ENCODE results near the gene FCRLA.
A peak's percentile ranks its signal among the peaks of the same experiment; 100 is the strongest.

The FCRLA gene

GRCh38 chr1:161731981-161732718, 25.1 kb downstream of the FCRLA start:
- DNase-seq (ENCODE audit: low read depth in 2 of 2), result no peak

- no peak for DNase-seq (ENCODE audit: low read depth in 2 of 2)
Observed at GRCh38 chr1:161733526-161733925, 26.5 kb downstream of the FCRLA start.

- no peak for DNase-seq (ENCODE audit: low read depth in 2 of 2)
Observed at GRCh38 chr1:161735837-161736236, 28.8 kb downstream of the FCRLA start.

- no peak for DNase-seq (ENCODE audit: low read depth in 2 of 2)
Observed at GRCh38 chr1:161736335-161736969, 29.4 kb downstream of the FCRLA start.

- DNase-seq (ENCODE audit: low read depth in 2 of 2), result no peak
Observed at GRCh38 chr1:161737625-161738024, 30.6 kb downstream of the FCRLA start.

- DNase-seq (ENCODE audit: low read depth in 2 of 2), result no peak
Observed at GRCh38 chr1:161738627-161739287, 31.7 kb downstream of the FCRLA start.

GRCh38 chr1:161739865-161740566, 33.0 kb downstream of the FCRLA start:
- no peak for DNase-seq (ENCODE audit: low read depth in 2 of 2)

- no peak for DNase-seq (ENCODE audit: low read depth in 2 of 2)
Observed at GRCh38 chr1:161740921-161741320, 33.9 kb downstream of the FCRLA start.

GRCh38 chr1:161743231-161743630, 36.2 kb downstream of the FCRLA start:
- no peak for DNase-seq (ENCODE audit: low read depth in 2 of 2)

- DNase-seq (ENCODE audit: low read depth in 2 of 2), result no peak
Observed at GRCh38 chr1:161747801-161748200, 40.8 kb downstream of the FCRLA start.

GRCh38 chr1:161749509-161750407, 42.7 kb downstream of the FCRLA start, which contains the start of gene DUSP12:
TSS of gene DUSP12 (plus strand) at chr1:161749786. CDS start at chr1:161749802, 16 bp downstream.
- peak; percentile 59 to 67 for DNase-seq (ENCODE audit: low read depth in 2 of 2)

GRCh38 chr1:161763522-161764098, 56.6 kb downstream of the FCRLA start:
- DNase-seq (ENCODE audit: low read depth in 2 of 2), result no peak

Data from stimulated activated CD4-positive, alpha-beta T cell treated with anti-CD3 and anti-CD28 coated beads, Interleukin-1b, Interleukin-23, amount 100 ng/mL, for 1 hour (primary cell).